B cell (primary cell): ENCODE measurements around the gene AGRN. TPM values are rescaled to one million over a fixed set of nuclear protein-coding genes. Genes with fewer than 3 reads are reported as not detected.

Source experiments
- ATAC-seq: fragments of 200-7000 bp; cut with Tn5 transposase; one replicate; pipeline ENCODE4 v1.10.0; 2021; ENCODE audit warnings: low read depth, mild to moderate bottlenecking, moderate number of reproducible peaks, moderate library complexity
- CTCF ChIA-PET: fragments of 350-600 bp; sonication (Branson Sonifier 250); formaldehyde crosslinking; loops from one replicate; lab custom pipeline; 2021; ENCODE audit warnings: antibody characterized with exemption, inconsistent platforms; lab: Charles Lee
- POLR2A ChIA-PET: fragments of 350-600 bp; sonication (Branson Sonifier 250); formaldehyde crosslinking; loops from one replicate; lab custom pipeline; 2021; ENCODE audit warnings: antibody characterized with exemption; lab: Charles Lee
- DNase-seq: peaks from one replicate; pipeline ENCODE4 v3.0.0; 2013
- H2AFZ ChIP-seq: 2 replicates; pipeline ENCODE4 v1.6.1; 2012; ENCODE audit warnings: mild to moderate bottlenecking, low read depth, low read length; ENCODE audit not compliant: insufficient read depth, poor library complexity, severe bottlenecking
- H3K27ac ChIP-seq, 2 donors: 1 replicate in 1 of 2; 2 replicates in 1 of 2; pipeline ENCODE4 v1.5.1; 2012 to 2013; ENCODE audit warnings: low read length in 2 of 2, mild to moderate bottlenecking in 2 of 2, moderate library complexity in 1 of 2
- H3K27me3 ChIP-seq, 4 experiments: fragments of 200-600 bp in 1 of 4; sonication (generic) in 1 of 4; replicated peaks in 1 of 4; 1 replicate in 2 of 4; 2 replicates in 2 of 4; pipeline versions ENCODE4 v1.6.1 to v1.7.0; 2013 to 2016; ENCODE audit warnings: low read length in 3 of 4, mild to moderate bottlenecking in 2 of 4, mixed read lengths in 1 of 4, moderate library complexity in 1 of 4; ENCODE audit not compliant: insufficient read depth in 4 of 4, control insufficient read depth in 3 of 4; ENCODE audit errors: control extremely low read depth in 1 of 4
- H3K36me3 ChIP-seq, 2 experiments: replicated peaks in 1 of 2; 1 replicate in 1 of 2; 2 replicates in 1 of 2; pipeline versions ENCODE4 v1.6.1 to v1.7.1; 2013; ENCODE audit warnings: low read length in 1 of 2; ENCODE audit not compliant: insufficient read depth in 2 of 2, control insufficient read depth in 1 of 2; ENCODE audit errors: control extremely low read depth in 1 of 2, extremely low read depth in 1 of 2
- H3K4me1 ChIP-seq, 2 donors: fragments of 200-600 bp in 1 of 2; sonication (generic) in 1 of 2; 1 replicate in 1 of 2; 2 replicates in 1 of 2; pipeline versions ENCODE4 v1.5.1 to v1.6.1; 2013 to 2017; ENCODE audit warnings: low read length in 2 of 2; ENCODE audit not compliant: control insufficient read depth in 2 of 2, insufficient read depth in 2 of 2
- H3K4me2 ChIP-seq: replicated peaks from 2 replicates; pipeline ENCODE3; 2012; ENCODE audit warnings: mild to moderate bottlenecking, low read depth, low read length; ENCODE audit not compliant: poor library complexity, severe bottlenecking
- H3K4me3 ChIP-seq, 5 experiments: fragments of 200-600 bp in 1 of 5; sonication (generic) in 1 of 5; 1 replicate in 3 of 5; 2 replicates in 2 of 5; pipeline versions ENCODE4 v1.5.1 to v1.7.0; 2011 to 2016; ENCODE audit warnings: low read length in 4 of 5, mild to moderate bottlenecking in 4 of 5, low read depth in 2 of 5, control low read depth in 1 of 5, moderate library complexity in 1 of 5; ENCODE audit not compliant: insufficient read depth in 1 of 5; ENCODE audit errors: control extremely low read depth in 1 of 5, extremely low read depth in 1 of 5
- H3K79me2 ChIP-seq: fragments of 200-600 bp; sonication (generic); one replicate; pipeline ENCODE4 v1.6.0; 2016; ENCODE audit warnings: low read length; ENCODE audit not compliant: control insufficient read depth, insufficient read depth
- H3K9ac ChIP-seq: fragments of 200-600 bp; sonication (generic); 2 replicates; pipeline ENCODE4 v1.6.1; 2017; ENCODE audit warnings: mild to moderate bottlenecking, low read length, moderate library complexity
- H3K9me3 ChIP-seq, 3 donors: one replicate each; pipeline versions ENCODE4 v1.6.1 to v1.7.1; 2013; ENCODE audit warnings: low read length in 2 of 3; ENCODE audit not compliant: control insufficient read depth in 2 of 3, insufficient read depth in 1 of 3; ENCODE audit errors: control extremely low read depth in 1 of 3
- H4K20me1 ChIP-seq: 2 replicates; pipeline ENCODE4 v1.6.0; 2012; ENCODE audit warnings: mild to moderate bottlenecking, low read length; ENCODE audit not compliant: insufficient read depth, control insufficient read depth, poor library complexity, severe bottlenecking
- H3K27ac Mint-ChIP-seq: one replicate; pipeline ENCODE4 v1.8.0; 2021; ENCODE audit warnings: mixed read lengths
- H3K27me3 Mint-ChIP-seq: one replicate; pipeline ENCODE4 v1.8.0; 2021; ENCODE audit warnings: mixed read lengths
- H3K4me1 Mint-ChIP-seq: one replicate; pipeline ENCODE4 v1.8.0; 2021; ENCODE audit warnings: mixed read lengths
- H3K4me3 Mint-ChIP-seq: one replicate; pipeline ENCODE4 v1.8.0; 2021; ENCODE audit warnings: mixed read lengths
- H3K9me3 Mint-ChIP-seq: one replicate; pipeline ENCODE4 v1.8.0; 2022; ENCODE audit warnings: mixed read lengths; ENCODE audit not compliant: insufficient read depth
- CTCF ChIP-seq: fragments of 200-600 bp; IDR thresholded peaks from one replicate; pipeline ENCODE4 v1.8.0; 2022; ENCODE audit warnings: antibody characterized with exemption, mild to moderate bottlenecking
- EZH2 ChIP-seq: IDR thresholded peaks from 2 replicates; pipeline ENCODE4 v1.6.1; 2012; ENCODE audit warnings: borderline replicate concordance, low read depth, mild to moderate bottlenecking, moderate library complexity, low read length; ENCODE audit not compliant: insufficient read depth, poor library complexity, severe bottlenecking
- WGBS: methylation state at CpG from one replicate; pipeline ENCODE4 v1.1.5; 2013; ENCODE audit warnings: missing lambda C conversion rate; ENCODE audit not compliant: insufficient coverage; 5-methylcytosine and 5-hydroxymethylcytosine counted together
- intact Hi-C: fragments of 100-400 bp; cut with micrococcal nuclease; formaldehyde crosslinking; loops from one replicate; pipeline ENCODE4 v1.10.0; 2022
- polyA plus RNA-seq: library from polyadenylated mRNA; depleted of rRNA; stranded (reverse); fragments of >200 nt; gene quantifications from 2 replicates; pipeline ENCODE4 v1.2.3, GENCODE V29; 2012
- total RNA-seq, 2 donors: library from RNA; stranded (reverse); fragments of 120-200 nt in 1 of 2; gene quantifications; 1 replicate in 1 of 2; 2 replicates in 1 of 2; pipeline versions ENCODE4 v1.2.3 to v1.2.4, GENCODE V29; 2013 to 2022

The AGRN gene
- total and polyA plus RNA-seq, 2 donors (not counting 1 experiment from before 2014, with no cell fraction given), result 7.3 to 31.3 TPM

- H3K9ac ChIP-seq, result peak overlapping the region; percentile 66
- no peaks in the 10 kb centered on the region for H3K36me3 ChIP-seq
- H4K20me1 ChIP-seq, result no peaks in the 10 kb centered on the region
- Mint-ChIP-seq H3K27ac (no peak overlapping the region), H3K27me3 (peaks cover 7% of the 10 kb centered on the region), H3K4me3 (peak overlapping the region; percentile 76), H3K4me1 (peaks cover 22% of the 10 kb centered on the region), H3K9me3 (no peaks in the 10 kb centered on the region)
- peaks cover 0 to 22% (median 0%) of the 10 kb centered on the region in 3 donors for H3K9me3 ChIP-seq
- peak overlapping the region; percentile 95 for H3K4me2 ChIP-seq
- POLR2A ChIA-PET, result interaction anchor here (0.9 to 1.4 kb wide), 4 partner anchors 16 to 62 kb away, joined by 3 to 4 read pairs (median 4); no protein-coding TSS in a partner anchor
- 5% methylated on average over 68 of the region's 69 CpGs for WGBS
- H2AFZ ChIP-seq, result peak overlapping the region; percentile 81
- intact Hi-C loops, result loop anchor here (1.0 to 10.0 kb wide), 2 partner anchors 10 to 45 kb away; partner anchors contain the start of gene ISG15
- peak; percentile 9 for TF ChIP-seq CTCF
- TF ChIP-seq EZH2, result no peak
- peaks cover 38 to 44% of the 10 kb centered on the region in 2 donors for H3K4me1 ChIP-seq
- ATAC-seq (peak; percentile 65), DNase-seq (peak; percentile 92)
- H3K4me3 ChIP-seq, result peak overlapping the region in 4 of 5 experiments; percentile 40 to 60 (median 51)
- H3K27ac ChIP-seq, result no peak overlapping the region
- no peaks in the 10 kb centered on the region for H3K79me2 ChIP-seq
- CTCF ChIA-PET, result interaction anchor here (1.2 to 2.0 kb wide), 5 partner anchors 19 to 315 kb away, joined by 3 to 7 read pairs (median 6); partner anchors contain the start of gene AURKAIP1
- H3K27me3 ChIP-seq, result peaks cover 0 to 62% (median 30%) of the 10 kb centered on the region in 4 experiments
These were observed 39.8 kb downstream of the AGRN start for GRCh38 chr1:1059494-1060280.
